Measurements from ENCODE around the gene GMIP.
"Not testable (repeated sequence)": the region's sequence is repeated elsewhere in the genome, so short reads cannot be mapped to it uniquely, and the experiment has no call there.

Gene GMIP

DNA sequence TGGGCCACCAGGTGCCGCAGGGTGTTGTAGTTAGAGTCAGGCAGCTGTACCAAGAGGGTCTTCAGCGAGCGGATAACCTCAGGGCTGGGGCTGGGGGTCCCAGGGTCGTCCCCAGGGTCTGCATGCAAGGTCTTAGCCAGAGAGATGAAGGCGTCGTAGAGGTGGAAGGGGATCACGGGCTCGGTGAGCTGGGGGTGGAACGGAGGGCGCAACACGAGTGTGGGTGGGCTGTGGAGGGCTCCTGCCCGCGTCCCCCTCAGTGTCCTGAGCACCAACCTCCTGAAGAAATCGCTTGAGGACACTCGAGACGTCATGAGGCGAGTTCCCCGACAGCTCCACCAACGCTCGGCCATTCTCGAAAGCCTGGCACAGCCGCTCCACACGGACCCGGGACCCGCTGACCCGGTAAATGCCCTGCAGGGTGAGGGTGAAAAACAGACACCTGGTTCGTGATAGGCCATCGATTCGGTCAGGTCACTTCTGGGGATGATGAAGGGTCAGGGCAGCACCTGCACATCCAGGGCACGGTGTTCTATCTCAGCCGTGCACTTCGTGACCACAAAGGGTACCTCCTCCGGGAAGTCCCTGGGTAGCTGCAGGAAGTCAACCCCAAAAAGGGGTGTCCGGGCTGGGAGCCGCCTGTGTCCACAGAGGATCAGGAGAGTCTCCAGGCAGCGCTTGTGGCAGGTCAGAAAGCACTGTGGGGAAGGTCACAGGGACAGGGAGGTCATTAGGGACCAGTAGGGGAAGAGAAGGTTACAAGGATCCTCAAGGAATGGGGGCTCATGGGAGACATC, 8.7 kb downstream of the GMIP start:
- DNase-seq (ENCODE audit: low spot score), result no peak

DNA sequence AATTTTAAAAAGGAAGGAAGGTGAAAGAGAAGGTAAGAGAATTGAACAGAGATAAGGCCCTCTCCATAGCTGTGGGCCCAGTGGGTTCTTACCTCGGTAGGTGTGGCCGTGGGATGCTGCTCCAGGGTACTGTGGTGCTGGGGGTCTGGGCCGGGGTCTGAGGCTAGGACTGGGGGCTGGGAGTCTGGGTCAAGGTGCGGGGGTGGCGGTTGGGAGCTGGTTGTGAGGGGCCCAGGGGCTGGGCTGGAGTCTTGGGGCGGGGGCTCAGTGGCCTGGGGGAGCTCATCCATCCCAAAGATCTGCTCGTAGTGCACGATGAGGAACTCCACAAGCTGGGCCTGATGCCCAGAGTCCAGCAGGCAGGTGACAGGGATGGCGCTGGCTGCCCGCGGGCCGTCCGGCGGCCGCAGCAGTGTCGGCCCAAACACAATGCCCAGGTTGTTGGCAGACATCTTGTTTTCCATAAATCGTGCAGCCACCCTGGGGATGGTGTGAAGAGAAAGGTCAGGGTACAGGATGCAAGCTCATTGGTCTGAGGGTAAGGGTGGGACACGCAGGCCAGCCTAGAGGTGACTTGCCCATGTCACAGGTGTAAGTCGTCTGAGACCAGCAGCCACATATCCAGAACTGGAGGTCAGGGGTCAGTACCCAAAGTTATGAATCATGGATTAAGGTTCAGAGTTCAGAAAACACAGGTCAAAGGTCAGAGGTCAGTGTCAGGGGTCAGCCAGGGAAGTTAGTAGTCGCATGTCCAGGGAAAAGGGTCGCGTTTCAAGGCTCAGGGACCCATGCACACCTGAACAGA, 9.5 kb downstream of the GMIP start:
- DNase-seq (ENCODE audit: low spot score), result no peak

DNA sequence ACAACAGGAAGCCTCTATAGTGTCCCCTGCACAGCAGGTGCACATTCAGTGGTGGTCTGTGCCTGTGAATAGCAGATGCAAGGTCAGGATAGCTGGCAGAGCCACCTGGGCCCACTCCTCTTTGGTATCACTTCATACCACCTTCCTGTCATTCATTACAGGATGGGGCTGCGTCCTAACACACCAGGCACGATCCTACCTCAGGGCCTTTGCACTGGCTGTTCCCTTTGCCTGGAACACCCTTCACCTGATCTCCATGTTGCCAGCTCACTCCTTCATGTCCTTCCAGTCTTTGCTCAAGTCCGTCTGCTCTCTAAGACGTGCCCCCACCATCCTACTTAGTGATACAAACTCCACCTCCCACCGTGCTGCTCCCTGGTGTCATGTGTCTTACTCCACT, 10.8 kb downstream of the GMIP start:
- no peak for DNase-seq (ENCODE audit: low spot score)

DNA sequence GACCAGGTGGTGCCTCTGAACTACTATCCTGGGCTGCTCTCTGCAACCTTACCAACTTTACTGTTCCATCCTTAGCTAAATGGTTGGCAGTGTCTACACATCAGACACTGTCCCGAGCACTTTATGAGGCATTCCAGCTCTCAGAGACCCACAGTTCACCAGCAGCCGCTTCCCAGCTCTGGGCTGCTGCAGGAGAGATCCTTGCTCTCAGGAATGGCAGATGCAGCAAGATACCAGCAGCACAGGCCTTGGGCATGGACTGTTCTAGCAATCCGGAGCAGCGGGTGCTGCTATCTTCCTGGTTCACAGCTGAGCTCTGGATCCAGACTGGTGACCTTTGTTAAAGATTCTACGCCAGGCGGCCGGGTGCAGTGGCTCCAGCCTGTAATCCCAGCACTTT, 12.1 kb downstream of the GMIP start:
- DNase-seq (ENCODE audit: low spot score), result no peak

DNA sequence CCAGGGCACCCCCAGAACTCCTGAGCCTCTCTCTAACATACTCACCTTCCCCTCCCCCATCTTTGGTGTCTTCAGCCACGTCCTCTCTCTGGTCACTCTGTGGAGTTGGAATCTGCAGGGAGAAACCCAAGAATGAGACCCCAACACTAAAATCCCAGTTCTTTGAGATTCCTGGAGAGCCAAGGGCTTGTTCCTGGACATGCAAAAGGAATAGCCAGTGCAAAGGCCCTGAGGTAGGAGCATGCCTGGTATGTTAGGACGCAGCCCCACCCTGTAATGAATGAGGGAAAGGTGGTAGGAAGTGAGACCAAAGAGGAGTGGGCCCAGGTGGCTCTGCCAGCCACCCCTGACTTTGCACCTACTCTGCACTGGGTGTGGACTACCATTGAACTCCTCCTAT, 13.0 kb downstream of the GMIP start:
- DNase-seq (ENCODE audit: low spot score), result no peak

DNA sequence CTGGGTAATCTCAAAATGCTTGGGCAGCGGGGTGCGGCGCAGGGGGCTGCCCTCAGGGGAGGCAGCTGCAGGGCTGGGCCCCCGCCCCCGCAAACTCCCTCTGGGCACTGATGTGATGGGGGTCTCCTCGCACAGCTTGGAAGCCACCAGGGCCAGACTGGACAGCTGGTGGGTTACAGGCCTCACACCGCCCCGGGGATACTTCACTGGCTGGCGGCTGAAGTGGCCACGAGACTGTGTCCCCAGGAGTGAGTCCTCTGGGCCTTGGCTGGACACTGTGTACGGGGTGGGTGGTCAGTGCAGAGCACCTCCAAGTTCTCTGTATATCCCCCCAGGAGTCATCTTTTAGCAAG, 13.4 kb downstream of the GMIP start:
- no peak for DNase-seq (ENCODE audit: low spot score)

DNA sequence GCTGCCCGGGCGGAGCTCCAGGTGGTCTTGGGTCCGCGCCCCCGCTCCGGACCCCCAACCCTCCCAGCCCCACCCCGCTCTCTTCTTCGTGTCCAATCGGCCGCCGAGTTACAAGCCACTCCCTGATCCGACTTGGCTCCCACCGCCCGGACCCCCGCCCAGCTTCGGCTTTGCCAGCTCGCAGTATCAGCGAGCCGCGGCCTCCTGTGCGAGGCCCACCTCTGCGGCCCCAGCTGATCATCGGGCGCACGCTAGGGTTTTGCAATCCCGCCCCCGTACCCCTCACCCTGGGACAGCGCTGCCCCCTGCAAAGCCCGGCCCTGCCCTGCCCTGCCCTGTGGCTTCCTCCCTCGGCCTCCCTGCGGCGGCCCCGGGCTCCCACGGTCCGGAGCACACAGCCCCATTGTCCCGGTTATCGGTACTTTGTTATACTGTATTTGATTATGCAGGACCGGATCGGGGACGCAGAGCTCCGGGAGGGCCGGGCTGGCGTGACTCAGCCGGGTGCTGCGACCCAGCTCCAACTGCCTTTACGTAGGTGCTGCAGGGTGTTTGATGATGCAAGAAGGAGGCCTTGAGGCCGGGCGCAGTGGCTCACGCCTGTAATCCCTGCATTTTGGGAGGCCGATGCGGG, 14.8 kb downstream of the GMIP start:
- DNase-seq (ENCODE audit: low spot score), result no peak

DNA sequence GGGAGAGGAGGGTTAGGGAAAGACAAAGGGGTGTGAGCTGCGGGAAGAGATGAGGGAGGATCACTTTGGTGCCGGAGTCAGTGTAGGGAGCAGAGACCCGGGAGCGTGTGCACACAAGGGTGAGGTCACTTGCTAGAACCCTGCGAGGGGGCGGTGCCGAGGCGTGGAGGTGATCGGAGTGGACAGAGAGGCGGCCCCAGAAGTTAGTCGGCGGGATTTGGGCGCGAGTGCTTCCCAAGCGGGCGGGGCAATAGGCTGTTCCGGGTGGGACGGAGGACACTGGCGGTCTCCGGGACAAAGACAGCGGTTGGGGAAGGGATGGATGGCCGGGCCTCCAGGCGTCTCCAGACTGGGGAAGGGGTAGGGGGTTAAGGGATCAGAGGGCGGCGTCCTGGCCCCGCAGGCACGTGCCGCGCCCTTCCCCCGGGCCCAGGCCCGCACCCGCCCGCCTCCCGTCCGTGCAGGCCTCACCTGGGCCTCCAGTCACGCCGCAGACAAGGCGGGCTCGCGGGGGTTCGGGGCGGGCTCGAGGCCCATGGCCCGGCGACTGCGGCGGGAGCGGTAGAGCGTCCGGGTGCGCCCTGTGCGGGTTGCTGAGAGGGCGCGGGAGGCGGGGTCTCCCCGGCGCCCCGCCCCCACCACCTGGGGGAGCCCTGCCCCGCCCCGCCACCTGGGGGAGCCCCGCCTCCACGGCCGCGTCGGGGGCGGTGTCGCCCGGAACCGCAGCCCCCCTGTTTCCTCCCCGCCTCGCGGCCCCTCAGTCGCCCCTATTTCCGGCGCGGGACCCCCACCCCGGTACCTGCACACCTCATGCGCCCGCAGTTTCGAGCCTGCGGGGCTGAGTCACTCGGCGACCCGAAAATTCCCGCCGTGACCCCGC, 15.6 kb downstream of the GMIP start, which contains the start of gene LPAR2:
TSS of gene LPAR2 (minus strand) at position 600 of the 880 bp plus-strand sequence. CDS start 945 bp downstream, outside the sequence.
- peak; percentile 64 for DNase-seq (ENCODE audit: low spot score)

DNA sequence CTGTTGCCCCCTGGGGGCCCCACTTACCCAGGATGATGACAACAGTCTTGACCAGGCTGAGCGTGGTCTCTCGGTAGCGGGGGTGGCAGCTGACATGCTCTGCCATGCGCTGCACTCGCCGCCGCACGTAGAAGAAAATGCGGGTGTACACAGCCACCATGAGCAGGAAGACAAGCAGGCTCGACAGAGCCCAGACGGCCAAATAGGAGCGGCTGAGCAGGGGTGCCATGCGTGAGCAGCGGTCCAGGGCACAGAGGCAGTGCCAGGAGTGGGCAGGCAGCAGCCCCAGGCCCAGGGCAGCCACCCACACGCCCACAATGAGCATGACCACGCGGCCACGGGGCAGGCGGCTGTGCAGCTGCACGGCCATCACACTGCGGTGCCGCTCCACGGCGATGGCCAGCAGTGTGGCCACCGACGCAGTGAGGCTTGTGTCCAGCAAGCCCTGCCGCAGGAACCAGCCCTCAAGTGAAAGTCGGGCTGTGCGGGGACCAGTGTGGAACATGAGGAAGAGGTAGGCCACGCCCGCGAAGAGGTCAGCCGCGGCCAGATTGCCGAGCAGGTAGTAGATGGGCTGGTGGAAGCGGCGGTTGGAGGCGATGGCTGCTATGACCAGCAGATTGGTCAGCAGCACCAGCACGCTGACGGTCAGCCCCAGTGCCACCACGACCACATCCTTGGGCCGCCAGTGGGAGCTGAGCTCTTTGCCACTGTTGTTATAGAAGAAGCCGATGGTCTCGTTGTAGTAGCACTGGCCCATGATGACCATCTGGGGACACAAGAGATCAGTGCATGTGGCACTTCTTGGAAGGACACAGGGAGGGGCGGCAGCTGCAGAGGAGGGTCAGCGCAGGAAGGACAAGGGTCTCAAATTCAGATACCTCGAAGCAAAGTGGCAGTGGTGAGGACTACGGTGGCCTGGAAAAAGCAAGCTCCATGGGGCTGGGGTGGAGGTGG, 16.7 kb downstream of the GMIP start:
- no peak for DNase-seq (ENCODE audit: low spot score)

DNA sequence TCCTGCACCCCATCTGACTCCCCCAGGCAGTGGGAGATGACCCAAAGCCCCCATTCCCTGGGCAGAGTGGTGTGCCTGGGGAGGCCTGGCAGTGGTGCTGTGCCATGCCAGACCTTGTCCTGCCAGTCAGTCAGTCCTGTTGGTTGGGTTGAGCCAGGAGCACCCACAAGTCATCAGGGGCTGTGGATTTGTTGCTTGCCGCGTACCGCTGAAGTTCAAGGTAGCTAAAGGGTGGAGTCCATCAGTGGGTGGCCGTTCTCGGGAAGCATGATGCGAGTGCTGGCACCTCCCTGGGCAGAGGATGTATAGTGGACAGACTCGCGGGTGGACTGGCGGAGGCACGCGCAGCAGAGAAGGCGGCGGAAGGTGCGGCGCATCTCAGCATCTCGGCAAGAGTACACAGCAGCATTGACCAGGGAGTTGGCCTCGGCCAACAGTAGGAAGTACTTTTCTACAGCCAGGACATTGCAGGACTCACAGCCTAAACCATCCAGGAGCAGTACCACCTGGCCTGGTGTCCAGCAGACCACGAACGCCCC, 19.4 kb downstream of the GMIP start:
- no peak for DNase-seq (ENCODE audit: low spot score)

DNA sequence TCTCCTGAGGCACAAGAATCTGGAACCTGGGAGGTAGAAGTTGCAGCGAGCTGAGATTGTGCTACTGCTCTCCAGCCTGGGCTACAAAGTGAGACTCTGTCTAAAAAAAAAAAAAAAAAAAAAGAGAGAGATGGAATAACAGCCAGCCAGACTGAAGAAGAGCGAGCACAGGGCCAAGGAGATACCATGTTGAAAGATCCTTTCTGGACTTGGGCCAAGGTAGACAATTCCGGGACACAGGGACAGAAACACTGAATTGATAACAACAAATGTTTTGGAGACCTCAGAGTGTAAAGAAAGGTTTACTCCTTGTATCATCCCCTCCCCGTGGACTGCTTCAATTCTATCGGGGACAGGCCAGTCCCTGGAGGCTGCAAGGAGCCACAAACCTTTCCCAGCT, 20.1 kb downstream of the GMIP start:
- no peak for DNase-seq (ENCODE audit: low spot score)

DNA sequence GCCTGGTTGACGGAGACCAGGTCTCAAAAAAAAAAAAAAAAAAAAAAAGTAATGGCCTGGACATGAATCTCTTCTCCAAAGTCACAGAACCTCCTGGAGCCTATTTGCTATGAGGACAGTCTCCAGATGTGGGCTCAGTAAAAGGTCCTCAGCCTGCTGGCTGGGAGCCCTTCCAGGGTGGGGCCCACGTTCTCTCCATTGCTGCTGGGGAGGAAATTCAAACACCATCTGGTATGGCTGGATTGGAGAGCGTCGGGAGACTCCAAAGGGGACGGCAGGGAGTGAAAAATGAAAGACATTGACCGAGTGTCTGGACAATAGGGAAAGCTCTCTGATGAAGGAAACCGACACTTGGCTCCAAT, 23.6 kb downstream of the GMIP start:
- no peak for DNase-seq (ENCODE audit: low spot score)

DNA sequence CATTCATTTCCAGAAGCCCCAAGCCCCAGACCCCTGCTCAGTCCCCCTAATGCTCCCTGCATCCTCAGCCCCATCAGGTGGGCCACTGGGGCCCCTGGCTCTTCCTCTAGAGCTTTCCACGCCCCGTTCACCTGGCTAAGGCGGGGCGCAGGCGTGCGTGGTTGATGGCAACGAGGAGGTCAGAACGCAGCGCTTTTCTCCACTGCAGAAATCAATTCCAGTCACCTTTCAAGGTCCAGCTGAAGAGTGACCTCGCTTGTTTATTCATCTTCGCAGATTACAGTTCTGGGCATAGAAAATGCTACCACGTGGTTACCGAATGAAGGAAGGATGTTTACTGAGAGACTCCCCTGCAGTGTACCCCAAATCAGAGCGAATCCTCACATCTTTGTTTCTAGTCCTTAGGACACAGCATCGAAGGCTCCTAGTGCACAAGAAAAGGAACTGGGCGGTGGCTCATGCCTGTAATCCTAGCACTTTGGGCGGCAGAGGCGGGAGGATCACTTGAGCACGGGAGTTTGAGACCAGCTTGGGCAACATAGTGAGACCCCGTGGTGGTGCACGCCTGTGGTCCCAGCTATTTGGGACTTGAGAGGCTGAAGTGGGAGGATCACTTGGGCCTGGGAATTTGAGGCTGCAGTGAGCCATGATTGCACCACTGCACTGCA, 24.1 kb downstream of the GMIP start:
- DNase-seq (ENCODE audit: low spot score), result no peak

DNA sequence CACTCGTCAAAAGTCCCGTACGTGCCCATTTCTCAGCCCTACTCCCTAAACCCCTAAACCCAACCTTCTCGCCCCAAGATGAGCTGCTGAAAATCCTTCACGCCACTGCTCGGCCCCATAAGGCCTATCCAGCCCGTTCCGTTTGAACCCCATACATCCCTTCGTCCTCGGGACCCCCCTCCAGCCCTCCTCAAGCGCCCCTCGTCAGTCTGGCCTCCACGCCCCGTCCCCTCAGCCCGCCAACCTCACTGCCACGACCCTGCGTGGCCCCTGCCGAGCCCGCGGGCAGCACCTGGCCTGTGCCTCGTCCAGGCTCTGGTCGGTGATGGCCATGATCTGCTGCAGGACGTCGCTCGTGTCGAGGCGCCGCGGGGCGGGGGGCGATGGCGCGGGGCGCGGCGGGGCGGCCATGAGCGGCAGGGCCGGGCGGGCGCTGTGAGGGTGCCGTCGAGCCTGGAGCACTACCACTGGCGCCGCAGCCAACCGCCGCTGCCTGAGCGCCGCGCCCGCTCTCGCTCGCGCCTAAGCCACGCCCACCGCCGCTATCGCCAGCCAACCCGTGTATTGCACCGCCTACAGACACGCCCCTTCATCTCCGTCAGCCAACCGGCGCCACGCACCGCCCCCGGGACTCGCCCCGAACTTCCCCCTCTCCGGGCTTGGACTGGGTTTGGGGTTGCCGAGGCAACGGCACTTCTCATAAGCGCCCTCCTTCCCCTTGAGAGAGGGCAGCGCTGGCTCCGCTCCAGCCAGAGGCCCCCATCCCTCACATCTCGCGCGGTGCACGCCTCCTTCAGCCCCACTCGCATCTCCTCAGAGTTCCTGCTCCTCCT, 25.0 kb downstream of the GMIP start, which contains the start of gene PBX4:
TSS of gene PBX4 (minus strand) at position 469 of the 833 bp plus-strand sequence. CDS start at position 411, 58 bp downstream.
- DNase-seq (ENCODE audit: low spot score), result peak; percentile 94

DNA sequence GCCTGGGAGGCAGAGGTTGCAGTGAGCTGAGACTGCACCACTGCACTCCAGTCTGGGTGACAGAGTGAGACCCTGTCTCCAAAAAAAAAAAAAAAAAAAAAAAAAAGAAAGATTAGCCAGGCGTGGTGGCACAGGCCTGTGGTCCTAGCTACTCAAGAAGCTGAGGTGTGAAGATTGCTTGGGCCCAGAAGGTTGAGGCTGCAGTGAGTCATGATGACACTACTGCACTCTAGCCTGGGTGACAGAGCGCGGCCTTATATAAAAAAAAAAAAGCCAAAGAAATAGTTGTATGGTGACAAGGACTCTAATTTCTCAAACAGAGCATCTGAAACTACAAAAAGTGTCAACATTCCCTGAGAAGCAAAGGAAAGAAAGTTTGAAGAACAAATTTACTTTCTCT, 28.4 kb downstream of the GMIP start:
- peak; percentile 76 for DNase-seq (ENCODE audit: low spot score)

DNA sequence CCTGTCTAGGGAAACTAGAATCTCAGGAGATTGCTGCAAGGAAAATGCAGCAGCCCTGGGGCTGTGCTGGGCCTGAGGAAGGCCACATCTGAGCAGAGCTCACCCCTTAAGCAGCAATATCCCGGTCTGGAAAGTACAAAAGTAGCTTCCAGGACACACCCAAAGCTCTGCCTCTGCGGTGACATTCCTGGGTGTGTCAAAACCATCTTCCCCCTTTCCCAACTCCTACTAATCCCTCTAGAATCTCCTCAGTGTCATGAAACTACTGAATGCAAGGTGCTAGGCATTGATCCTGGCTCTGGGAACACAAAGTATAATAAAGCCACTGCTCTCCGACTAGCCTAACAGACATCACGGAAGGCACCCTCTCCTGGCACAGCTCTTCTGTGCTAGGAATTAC, 30.0 kb downstream of the GMIP start:
- DNase-seq (ENCODE audit: low spot score), result no peak

DNA sequence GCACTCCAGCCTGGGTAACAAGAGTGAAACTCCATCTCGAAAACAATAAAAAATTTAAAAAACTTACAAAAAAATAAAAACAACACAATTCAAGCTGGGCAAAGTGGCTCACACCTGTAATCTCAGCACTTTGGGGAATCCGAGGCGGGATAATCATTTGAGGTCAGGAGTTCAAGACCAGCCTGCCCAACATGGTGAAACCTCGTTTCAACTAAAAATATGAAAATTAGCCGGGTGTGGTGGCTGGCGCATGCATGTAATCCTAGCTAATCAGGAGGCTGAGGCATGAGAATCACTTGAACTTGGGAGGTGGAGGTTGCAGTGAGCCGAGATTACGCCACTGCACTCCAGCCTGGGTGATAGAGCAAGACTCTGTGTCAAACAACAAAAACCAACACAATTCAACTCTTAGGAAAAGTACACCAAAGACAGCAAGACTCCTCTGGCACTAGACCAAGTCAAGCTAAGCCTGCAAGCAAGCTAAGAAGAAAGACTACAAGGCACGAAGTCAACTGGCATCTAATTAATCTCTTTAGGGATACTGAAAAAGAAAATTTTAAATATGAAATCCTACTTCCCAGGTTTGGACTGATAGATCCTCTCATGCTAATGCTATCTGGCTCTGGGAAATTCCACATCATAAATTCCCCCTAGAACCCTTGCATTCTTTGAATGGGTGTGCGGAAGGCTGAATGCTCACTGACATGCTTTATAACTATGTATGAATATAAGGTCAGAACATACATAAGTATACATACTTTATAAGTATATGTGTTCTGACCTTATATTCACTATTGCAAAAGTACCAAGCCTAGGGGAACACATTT, 32.9 kb downstream of the GMIP start:
- DNase-seq (ENCODE audit: low spot score), result no peak

DNA sequence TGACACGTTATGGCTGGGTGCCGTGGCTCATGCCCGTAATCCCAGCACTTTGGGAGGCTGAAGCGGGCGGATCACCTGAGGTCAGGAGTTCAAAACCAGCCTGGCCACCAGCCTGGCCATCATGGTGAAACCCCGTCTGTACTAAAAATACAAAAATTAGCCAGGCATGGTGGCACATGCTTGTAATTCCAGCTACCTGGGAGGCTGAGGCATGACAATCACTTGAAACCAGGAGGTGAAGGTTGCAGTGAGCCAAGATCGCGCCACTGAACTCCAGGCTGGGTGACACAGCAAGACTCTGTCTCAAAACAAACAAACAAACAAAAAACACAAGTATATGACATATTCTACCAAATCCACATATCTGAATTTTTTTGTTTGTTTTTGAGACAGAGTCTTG, 36.8 kb downstream of the GMIP start:
- not testable (repeated sequence) for DNase-seq (ENCODE audit: low spot score)

All from RKO (cell line).